AG09319 (cell line): ENCODE data around the gene WWC2.

Experiments
- DNase-seq: peaks from one replicate; pipeline ENCODE4 v3.0.0-alpha.2; 2010; ENCODE audit warnings: low read depth; ENCODE audit errors: extremely low read depth
- CTCF ChIP-seq: IDR thresholded peaks from 2 replicates; pipeline ENCODE4 v1.5.1; 2011; ENCODE audit warnings: low read depth, mild to moderate bottlenecking, inconsistent platforms, low read length, moderate library complexity

Gene WWC2

GRCh38 chr4:183100298-183100599 lies 1.2 kb downstream of the WWC2 start:
- TF ChIP-seq CTCF: no peak
- DNase-seq: no peak

GRCh38 chr4:183100827-183101226 lies 1.8 kb downstream of the WWC2 start:
- no peak for DNase-seq
- TF ChIP-seq CTCF: no peak

- no peak for DNase-seq
- TF ChIP-seq CTCF: no peak
These were observed 3.0 kb downstream of the WWC2 start for GRCh38 chr4:183101956-183102480.

GRCh38 chr4:183105092-183105491 lies 6.0 kb downstream of the WWC2 start:
- TF ChIP-seq CTCF: no peak
- no peak for DNase-seq

GRCh38 chr4:183106839-183107238 lies 7.8 kb downstream of the WWC2 start:
- no peak for DNase-seq

GRCh38 chr4:183107891-183108459 lies 8.9 kb downstream of the WWC2 start:
- no peak for DNase-seq
- TF ChIP-seq CTCF: no peak

More at GRCh38 chr4:183106839-183107238, 7.8 kb downstream of the WWC2 start:
- no peak for TF ChIP-seq CTCF

GRCh38 chr4:183110244-183110643 lies 11.2 kb downstream of the WWC2 start:
- no peak for TF ChIP-seq CTCF
- DNase-seq: no peak
